Common myeloid progenitor, CD34-positive (primary cell): ENCODE data around the gene CCNL2.
"Not testable (repeated sequence)": the region's sequence is repeated elsewhere in the genome, so short reads cannot be mapped to it uniquely, and the experiment has no call there.

Source experiments
- CTCF ChIA-PET: fragments of 350-600 bp; sonication (Branson Sonifier 250); formaldehyde crosslinking; loops from one replicate; lab custom pipeline; 2021; ENCODE audit warnings: antibody characterized with exemption; lab: Charles Lee
- POLR2A ChIA-PET: fragments of 350-600 bp; sonication (Branson Sonifier 250); formaldehyde crosslinking; loops from one replicate; lab custom pipeline; 2021; ENCODE audit warnings: antibody characterized with exemption; lab: Charles Lee
- DNase-seq, 3 donors: peaks; one replicate each; pipeline versions ENCODE4 v3.0.0 to v3.0.0-alpha.2; 2013
- H3K27ac ChIP-seq, 2 experiments: 1 replicate in 1 of 2; 2 replicates in 1 of 2; pipeline ENCODE4 v1.7.0; 2013; ENCODE audit warnings: inconsistent platforms in 2 of 2, low read length in 2 of 2, mild to moderate bottlenecking in 2 of 2, low read depth in 1 of 2, moderate library complexity in 1 of 2; ENCODE audit not compliant: severe bottlenecking in 2 of 2, insufficient read depth in 1 of 2, poor library complexity in 1 of 2
- H3K27me3 ChIP-seq, 5 experiments: replicated peaks in 2 of 5; 1 replicate in 3 of 5; 2 replicates in 2 of 5; pipeline versions ENCODE4 v1.6.1 to v1.7.0; 2013; ENCODE audit warnings: low read length in 4 of 5, mild to moderate bottlenecking in 2 of 5, moderate library complexity in 2 of 5, inconsistent platforms in 1 of 5; ENCODE audit not compliant: insufficient read depth in 5 of 5, control insufficient read depth in 4 of 5
- H3K36me3 ChIP-seq, 4 experiments: 1 replicate in 2 of 4; 2 replicates in 2 of 4; pipeline versions ENCODE4 v1.6.1 to v1.7.0; 2013; ENCODE audit warnings: low read length in 3 of 4, control low read depth in 1 of 4, mild to moderate bottlenecking in 1 of 4; ENCODE audit not compliant: control insufficient read depth in 4 of 4, insufficient read depth in 4 of 4
- H3K4me1 ChIP-seq, 4 experiments: 1 replicate in 3 of 4; 2 replicates in 1 of 4; pipeline versions ENCODE4 v1.6.1 to v1.7.1; 2013; ENCODE audit warnings: low read length in 3 of 4, mild to moderate bottlenecking in 3 of 4, control low read depth in 1 of 4, inconsistent platforms in 1 of 4, moderate library complexity in 1 of 4; ENCODE audit not compliant: control insufficient read depth in 4 of 4, insufficient read depth in 4 of 4; ENCODE audit errors: control extremely low read depth in 1 of 4
- H3K4me3 ChIP-seq, 7 experiments: 1 replicate in 4 of 7; 2 replicates in 3 of 7; pipeline versions ENCODE4 v1.5.1 to v1.7.0; 2013; ENCODE audit warnings: mild to moderate bottlenecking in 7 of 7, low read length in 6 of 7, moderate library complexity in 6 of 7, inconsistent platforms in 2 of 7, low read depth in 2 of 7, control low read depth in 1 of 7; ENCODE audit not compliant: insufficient read depth in 4 of 7, control insufficient read depth in 1 of 7; ENCODE audit errors: extremely low read depth in 1 of 7
- H3K9me3 ChIP-seq, 5 experiments: 1 replicate in 4 of 5; 2 replicates in 1 of 5; pipeline versions ENCODE4 v1.6.1 to v1.7.1; 2013; ENCODE audit warnings: low read length in 4 of 5, mild to moderate bottlenecking in 2 of 5, inconsistent platforms in 1 of 5, low read depth in 1 of 5, moderate library complexity in 1 of 5; ENCODE audit not compliant: control insufficient read depth in 4 of 5, insufficient read depth in 2 of 5; ENCODE audit errors: control extremely low read depth in 1 of 5
- WGBS: methylation state at CpG from one replicate; pipeline ENCODE4 v1.1.5; 2013; ENCODE audit not compliant: insufficient coverage; 5-methylcytosine and 5-hydroxymethylcytosine counted together

Gene CCNL2

DNA sequence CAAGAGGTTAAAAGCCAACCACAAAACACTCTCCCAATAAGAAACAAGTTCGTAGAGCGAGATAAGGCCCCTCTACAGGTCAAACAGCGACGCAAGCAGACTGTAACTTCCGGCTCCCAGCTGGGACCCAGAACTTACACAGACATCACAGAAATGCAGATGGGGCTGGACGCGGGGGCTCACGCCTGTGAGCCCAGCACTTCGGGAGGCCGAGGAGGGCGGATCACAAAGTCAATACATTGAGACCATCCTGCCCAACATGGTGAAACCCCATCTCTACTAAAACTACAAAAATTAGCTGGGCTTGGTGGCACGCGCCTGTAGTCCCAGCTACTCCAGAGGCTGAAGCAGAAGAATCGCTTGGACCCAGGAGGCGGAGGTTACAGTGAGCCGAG is 11.1 kb downstream of the CCNL2 start:
- H3K4me1 ChIP-seq, result no peaks in the 10 kb centered on the region
- H3K4me3 ChIP-seq, result no peak overlapping the region
- ChIA-PET CTCF (interaction anchor here (1.3 kb wide), 1 partner anchor 10 kb away, joined by 3 read pairs; no protein-coding TSS in a partner anchor), POLR2A (no interaction called here)
- DNase-seq, result no peak
- H3K27ac ChIP-seq, result no peak overlapping the region
- H3K36me3 ChIP-seq, result peaks cover 11 to 74% (median 61%) of the 10 kb centered on the region in 4 experiments
- 98% methylated on average over 16 of the region's 16 CpGs for WGBS
- H3K9me3 ChIP-seq, result no peaks in the 10 kb centered on the region
- H3K27me3 ChIP-seq, result no peaks in the 10 kb centered on the region

DNA sequence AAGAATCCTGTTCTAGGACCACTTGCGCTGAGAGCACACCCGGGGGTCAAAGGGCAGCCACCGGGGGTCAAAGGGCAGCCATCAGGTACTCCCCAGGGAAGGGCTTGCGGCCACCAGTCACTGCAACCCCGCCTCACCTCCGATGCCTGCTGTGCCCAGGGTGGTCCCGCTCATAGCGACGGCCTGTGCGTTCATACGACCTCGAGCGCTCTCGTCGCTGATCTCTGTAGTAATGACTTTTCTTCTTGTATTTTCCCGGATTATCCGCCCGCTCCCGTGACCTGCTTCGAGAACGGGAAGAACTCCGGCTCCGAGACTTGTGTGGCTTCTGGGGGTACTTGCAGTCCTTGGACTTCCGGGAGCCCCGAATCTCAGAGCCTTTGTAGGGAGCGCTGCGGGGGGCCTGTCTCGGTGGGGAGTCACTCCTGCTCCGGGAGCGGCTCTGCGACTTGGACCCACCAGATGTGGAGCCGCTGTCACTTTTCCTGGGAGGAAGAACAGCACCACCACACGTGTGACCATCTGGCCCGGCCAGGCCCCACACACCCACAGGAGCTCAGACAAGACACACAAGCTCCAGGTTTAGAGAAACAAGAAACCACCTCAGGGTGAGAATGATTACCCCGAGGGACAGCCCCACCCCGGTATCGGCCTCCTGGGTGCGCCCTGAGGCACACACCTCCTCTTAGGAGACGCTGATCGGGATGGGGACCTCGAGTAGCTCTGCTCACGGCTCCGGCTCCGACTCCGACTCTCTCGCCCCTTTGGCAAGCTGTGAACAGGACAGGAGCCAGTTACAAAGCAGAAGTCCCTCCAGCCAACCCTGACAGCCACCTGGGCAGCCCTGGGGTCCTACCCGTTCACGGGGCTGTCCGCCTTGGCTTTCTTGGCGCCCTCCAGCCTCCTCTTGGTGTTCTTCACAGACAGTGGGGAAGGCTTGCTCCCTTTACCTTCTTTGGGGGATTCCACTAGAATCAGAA is 11.7 kb downstream of the CCNL2 start:
- H3K4me1 ChIP-seq, result no peaks in the 10 kb centered on the region
- H3K9me3 ChIP-seq, result no peaks in the 10 kb centered on the region
- H3K27me3 ChIP-seq, result no peaks in the 10 kb centered on the region
- 97% methylated on average over 44 of the region's 50 CpGs for WGBS
- H3K36me3 ChIP-seq, result peaks cover 8 to 67% (median 54%) of the 10 kb centered on the region in 4 experiments
- H3K27ac ChIP-seq, result no peak overlapping the region
- no peak for DNase-seq
- no peak overlapping the region for H3K4me3 ChIP-seq
- CTCF ChIA-PET, result interaction anchor here (0.9 to 1.8 kb wide), 3 partner anchors 11 to 15 kb away, joined by 3 to 4 read pairs (median 4); no protein-coding TSS in a partner anchor
- POLR2A ChIA-PET, result interaction anchor here (0.7 kb wide), 1 partner anchor 12 kb away, joined by 4 read pairs; the partner anchor contains the start of gene AURKAIP1

DNA sequence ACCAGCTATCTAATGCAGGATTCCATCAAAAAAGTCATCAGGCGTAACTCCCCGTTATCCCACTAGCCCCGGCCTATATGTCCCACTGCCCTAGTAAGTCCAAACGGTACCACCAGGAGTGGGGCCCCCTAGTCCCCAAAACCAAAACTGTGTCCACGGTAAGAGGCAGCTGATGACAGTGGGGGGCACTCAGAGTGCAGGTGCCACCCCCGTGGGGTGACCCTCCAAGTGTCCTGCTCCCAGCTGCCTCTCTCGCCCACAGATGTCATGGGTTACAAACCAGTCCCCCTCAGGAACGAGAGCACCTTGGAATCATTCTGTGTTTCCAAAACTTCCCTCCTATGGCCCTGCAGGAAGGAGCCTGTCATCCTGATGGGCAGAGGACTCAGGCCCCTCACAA is 13.2 kb downstream of the CCNL2 start:
- no peak for DNase-seq
- no peak overlapping the region for H3K4me3 ChIP-seq
- H3K36me3 ChIP-seq, result peaks cover 8 to 62% (median 42%) of the 10 kb centered on the region in 4 experiments
- ChIA-PET POLR2A (no interaction called here), CTCF (interaction anchor here (0.9 to 1.8 kb wide), 2 partner anchors 13 to 17 kb away, joined by 4 read pairs; no protein-coding TSS in a partner anchor)
- H3K27me3 ChIP-seq, result no peaks in the 10 kb centered on the region
- H3K4me1 ChIP-seq, result no peaks in the 10 kb centered on the region
- WGBS, result 97% methylated on average over 8 of the region's 8 CpGs
- no peaks in the 10 kb centered on the region for H3K9me3 ChIP-seq
- H3K27ac ChIP-seq, result no peak overlapping the region

GRCh38 chr1:1385339-1385738 is 13.8 kb downstream of the CCNL2 start:
- POLR2A ChIA-PET, result not testable (repeated sequence)
- CTCF ChIA-PET, result interaction anchor here (1.8 kb wide), 1 partner anchor 13 kb away, joined by 4 read pairs; no protein-coding TSS in a partner anchor

DNA sequence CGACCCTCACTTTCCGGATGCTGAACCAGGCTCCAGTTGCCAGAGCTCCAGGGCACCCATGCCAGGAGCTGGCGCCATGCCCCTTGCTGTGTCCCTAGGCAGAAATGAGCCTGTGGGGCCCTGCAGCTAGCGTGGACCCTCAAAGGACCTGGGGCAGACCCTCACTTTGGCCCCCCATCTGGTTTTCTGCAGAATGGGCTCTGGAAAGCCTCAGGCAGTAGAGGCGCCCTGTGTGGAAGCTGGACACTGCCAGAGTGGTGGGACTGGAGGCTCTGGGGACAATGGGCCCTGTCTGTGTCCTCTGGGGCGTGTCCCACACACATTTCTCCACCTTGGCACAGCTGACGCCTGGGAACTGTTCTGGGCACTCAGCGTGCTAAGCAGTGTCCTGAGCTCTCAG is 17.8 kb downstream of the CCNL2 start:
- ChIA-PET CTCF (interaction anchor here (0.8 to 1.3 kb wide), 2 partner anchors 10 to 18 kb away, joined by 3 to 6 read pairs; partner anchors contain the start of gene CCNL2), POLR2A (no interaction called here)
- no peak overlapping the region for H3K27ac ChIP-seq
- H3K4me1 ChIP-seq, result peaks cover 0 to 3% (median under 1%) of the 10 kb centered on the region in 4 experiments
- H3K4me3 ChIP-seq, result no peak overlapping the region
- no peaks in the 10 kb centered on the region for H3K9me3 ChIP-seq
- no peak for DNase-seq
- no peaks in the 10 kb centered on the region for H3K27me3 ChIP-seq
- 80% methylated on average over 5 of the region's 8 CpGs for WGBS
- peaks cover 0 to 29% (median 9%) of the 10 kb centered on the region in 4 experiments for H3K36me3 ChIP-seq

More at GRCh38 chr1:1385339-1385738, 13.8 kb downstream of the CCNL2 start:
- H3K27ac ChIP-seq, DNase-seq, H3K9me3 ChIP-seq, H3K4me1 ChIP-seq, H3K4me3 ChIP-seq, H3K27me3 ChIP-seq: not testable (repeated sequence)
- peaks cover 4 to 60% (median 36%) of the 10 kb centered on the region in 4 experiments for H3K36me3 ChIP-seq
- WGBS, result 91% methylated on average over 18 of the region's 29 CpGs

DNA sequence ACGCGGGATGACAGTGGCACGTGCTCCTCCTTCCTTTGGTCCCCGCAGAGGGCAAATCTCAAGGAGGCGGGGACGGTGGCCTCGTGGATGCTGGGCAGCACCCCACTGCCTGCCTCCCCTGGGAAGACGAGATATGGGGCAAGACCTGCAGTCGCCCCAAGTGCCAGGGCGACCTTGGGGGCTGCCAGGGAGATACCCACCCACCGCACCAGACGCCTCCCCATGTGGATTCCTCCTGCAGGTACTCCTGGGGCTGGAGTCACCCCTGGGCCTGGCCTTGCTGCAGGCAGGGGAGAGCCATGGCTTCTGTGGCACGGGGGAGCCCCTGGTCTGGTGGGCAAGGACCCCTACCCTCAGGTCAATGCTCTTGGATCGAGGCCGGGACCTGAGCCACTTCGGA is 18.3 kb downstream of the CCNL2 start:
- no peak overlapping the region for H3K4me3 ChIP-seq
- no peaks in the 10 kb centered on the region for H3K27me3 ChIP-seq
- ChIA-PET POLR2A (no interaction called here), CTCF (interaction anchor here (0.8 to 1.3 kb wide), 2 partner anchors 10 to 18 kb away, joined by 3 to 6 read pairs; partner anchors contain the start of gene CCNL2)
- peaks cover 0 to 8% (median 5%) of the 10 kb centered on the region in 4 experiments for H3K4me1 ChIP-seq
- no peaks in the 10 kb centered on the region for H3K9me3 ChIP-seq
- no peak for DNase-seq
- WGBS, result 96% methylated on average over 16 of the region's 16 CpGs
- no peak overlapping the region for H3K27ac ChIP-seq
- peaks cover 0 to 24% (median 5%) of the 10 kb centered on the region in 4 experiments for H3K36me3 ChIP-seq
